SIG-M5 treated with dmso at 0.1 percent for 504 hours (cell line): ENCODE measurements around the gene PLCG2.
"Not testable (repeated sequence)": the region's sequence is repeated elsewhere in the genome, so short reads cannot be mapped to it uniquely, and the experiment has no call there.

Experiments
- DNase-seq: peaks from one replicate; lab custom pipeline; 2025; ENCODE audit not compliant: unreplicated experiment; lab: John Stamatoyannopoulos, UW

Gene PLCG2

GRCh38 chr16:81934711-81935110, 155.6 kb downstream of the PLCG2 start:
- not testable (repeated sequence) for DNase-seq

GRCh38 chr16:81936209-81937000, 157.3 kb downstream of the PLCG2 start:
- no peak for DNase-seq

- DNase-seq: no peak
Measured at GRCh38 chr16:81937305-81938038, 158.4 kb downstream of the PLCG2 start.

- DNase-seq: no peak
Measured at GRCh38 chr16:81938326-81939163, 159.5 kb downstream of the PLCG2 start.

- DNase-seq: no peak
Measured at GRCh38 chr16:81939164-81940056, 160.3 kb downstream of the PLCG2 start.

GRCh38 chr16:81940781-81941560, 161.9 kb downstream of the PLCG2 start:
- peak; percentile 73 for DNase-seq

GRCh38 chr16:81942007-81942601, 163.0 kb downstream of the PLCG2 start:
- no peak for DNase-seq

GRCh38 chr16:81945665-81946064, 166.6 kb downstream of the PLCG2 start:
- no peak for DNase-seq

GRCh38 chr16:81946206-81946605, 167.1 kb downstream of the PLCG2 start:
- DNase-seq: no peak

GRCh38 chr16:81951564-81951963, 172.5 kb downstream of the PLCG2 start:
- DNase-seq: no peak

- DNase-seq: peak; percentile 54
Measured at GRCh38 chr16:81956213-81956948, 177.3 kb downstream of the PLCG2 start.

- DNase-seq: no peak
Measured at GRCh38 chr16:81964808-81965207, 185.7 kb downstream of the PLCG2 start.

- peak; percentile 39 for DNase-seq
Measured at GRCh38 chr16:81967358-81967757, 188.3 kb downstream of the PLCG2 start.

- DNase-seq: no peak
Measured at GRCh38 chr16:81971853-81972252, 192.8 kb downstream of the PLCG2 start.

- no peak for DNase-seq
Measured at GRCh38 chr16:81973737-81974136, 194.6 kb downstream of the PLCG2 start.

- no peak for DNase-seq
Measured at GRCh38 chr16:81975637-81976036, 196.5 kb downstream of the PLCG2 start.

GRCh38 chr16:81977335-81977942, 198.3 kb downstream of the PLCG2 start:
- not testable (repeated sequence) for DNase-seq

GRCh38 chr16:81987121-81987520, 208.0 kb downstream of the PLCG2 start:
- DNase-seq: no peak
